NCI-H1930 (cell line): ENCODE results near the gene AATK.

Source experiments
- DNase-seq, 2 experiments: peaks; one replicate each; lab custom pipeline; 2025; lab: John Stamatoyannopoulos, UW

AATK gene

GRCh38 chr17:81111066-81111465 is 55.0 kb downstream of the AATK start:
- DNase-seq: no peak

GRCh38 chr17:81110488-81111040 is 55.5 kb downstream of the AATK start:
- no peak for DNase-seq

- no peak for DNase-seq
These were observed 56.1 kb downstream of the AATK start for GRCh38 chr17:81109957-81110356.

- DNase-seq: no peak
These were observed 57.8 kb downstream of the AATK start for GRCh38 chr17:81108220-81108619.

GRCh38 chr17:81106716-81107115 is 59.3 kb downstream of the AATK start:
- no peak for DNase-seq

- DNase-seq: no peak
These were observed 62.6 kb downstream of the AATK start for GRCh38 chr17:81103379-81103778.

- no peak for DNase-seq
These were observed 63.2 kb downstream of the AATK start for GRCh38 chr17:81102869-81103268.

GRCh38 chr17:81102352-81102751 is 63.7 kb downstream of the AATK start:
- no peak for DNase-seq

GRCh38 chr17:81101614-81102306 is 64.3 kb downstream of the AATK start:
- peak; percentile 55 to 71 for DNase-seq

GRCh38 chr17:81100668-81101067 is 65.4 kb downstream of the AATK start:
- DNase-seq: no peak

- no peak for DNase-seq
These were observed 66.1 kb downstream of the AATK start for GRCh38 chr17:81099888-81100287.

- DNase-seq: no peak
These were observed 68.1 kb downstream of the AATK start for GRCh38 chr17:81097943-81098308.

- DNase-seq: peak; percentile 62 to 81
These were observed 68.7 kb downstream of the AATK start for GRCh38 chr17:81097134-81097942.

GRCh38 chr17:81096741-81097133 is 69.3 kb downstream of the AATK start:
- DNase-seq: no peak

- DNase-seq: no peak
These were observed 70.6 kb downstream of the AATK start for GRCh38 chr17:81095383-81095762.

- no peak for DNase-seq
These were observed 71.3 kb downstream of the AATK start for GRCh38 chr17:81094509-81095382.

- no peak for DNase-seq
These were observed 72.2 kb downstream of the AATK start for GRCh38 chr17:81093619-81094508.

GRCh38 chr17:81092518-81093095 is 73.4 kb downstream of the AATK start:
- no peak for DNase-seq

GRCh38 chr17:81091774-81092517 is 74.1 kb downstream of the AATK start:
- DNase-seq: no peak

GRCh38 chr17:81091154-81091553 is 74.9 kb downstream of the AATK start:
- no peak for DNase-seq
